Astrocyte (in vitro differentiated cells and primary cell): ENCODE results near the gene HNRNPA2B1.

Source experiments
- EZH2 ChIP-seq: IDR thresholded peaks from 2 replicates; pipeline ENCODE4 v1.6.1; 2012; ENCODE audit warnings: mild to moderate bottlenecking, low read length, inconsistent platforms; ENCODE audit not compliant: insufficient read depth
- TF ChIP-seq, protein P1 (sequence below): IDR thresholded peaks from 2 replicates; pipeline ENCODE4 v1.5.1; 2011; ENCODE audit warnings: low read depth, mild to moderate bottlenecking, inconsistent platforms, low read length, moderate library complexity; ENCODE audit not compliant: insufficient read depth

DNA sequence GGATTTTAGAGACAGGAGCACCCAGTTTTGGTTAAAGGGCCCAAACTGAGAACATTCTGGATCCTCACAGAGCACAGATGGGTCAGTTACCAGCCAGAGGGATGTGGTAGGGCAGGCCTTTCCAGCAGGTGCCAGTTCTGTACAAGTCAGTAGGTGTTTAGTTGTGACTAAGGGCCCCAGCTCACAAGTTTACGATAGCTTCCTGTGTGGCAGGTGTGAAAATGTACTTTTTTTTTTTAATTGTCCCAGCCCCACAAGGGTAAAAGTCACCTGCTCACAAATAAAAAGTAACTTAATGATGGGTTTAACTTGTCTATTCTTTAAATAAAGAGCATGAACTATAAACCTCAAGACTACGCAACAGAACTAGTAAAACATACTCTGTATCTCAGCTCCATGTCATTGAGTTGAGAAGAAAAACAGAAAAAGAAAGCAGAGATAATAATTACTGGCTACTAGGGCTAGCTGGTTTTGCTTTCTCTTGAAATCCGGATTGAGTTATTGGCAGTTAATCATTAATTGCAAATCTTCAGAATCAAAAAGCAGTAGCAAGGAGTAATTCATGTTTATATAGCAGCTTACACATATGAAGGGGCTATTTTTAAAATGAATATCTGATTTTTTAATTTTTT lies 33.1 kb downstream of the HNRNPA2B1 start:
- TF ChIP-seq, protein P1, sequence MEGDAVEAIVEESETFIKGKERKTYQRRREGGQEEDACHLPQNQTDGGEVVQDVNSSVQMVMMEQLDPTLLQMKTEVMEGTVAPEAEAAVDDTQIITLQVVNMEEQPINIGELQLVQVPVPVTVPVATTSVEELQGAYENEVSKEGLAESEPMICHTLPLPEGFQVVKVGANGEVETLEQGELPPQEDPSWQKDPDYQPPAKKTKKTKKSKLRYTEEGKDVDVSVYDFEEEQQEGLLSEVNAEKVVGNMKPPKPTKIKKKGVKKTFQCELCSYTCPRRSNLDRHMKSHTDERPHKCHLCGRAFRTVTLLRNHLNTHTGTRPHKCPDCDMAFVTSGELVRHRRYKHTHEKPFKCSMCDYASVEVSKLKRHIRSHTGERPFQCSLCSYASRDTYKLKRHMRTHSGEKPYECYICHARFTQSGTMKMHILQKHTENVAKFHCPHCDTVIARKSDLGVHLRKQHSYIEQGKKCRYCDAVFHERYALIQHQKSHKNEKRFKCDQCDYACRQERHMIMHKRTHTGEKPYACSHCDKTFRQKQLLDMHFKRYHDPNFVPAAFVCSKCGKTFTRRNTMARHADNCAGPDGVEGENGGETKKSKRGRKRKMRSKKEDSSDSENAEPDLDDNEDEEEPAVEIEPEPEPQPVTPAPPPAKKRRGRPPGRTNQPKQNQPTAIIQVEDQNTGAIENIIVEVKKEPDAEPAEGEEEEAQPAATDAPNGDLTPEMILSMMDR = no peak
- no peak for TF ChIP-seq EZH2
